Transverse colon (tissue), 4 donors: ENCODE data around the gene EHMT1. TPM values are rescaled to one million over a fixed set of nuclear protein-coding genes. Genes with fewer than 3 reads are reported as not detected.
A peak's percentile ranks its signal among the peaks of the same experiment; 100 is the strongest.
"Not testable (repeated sequence)": the region's sequence is repeated elsewhere in the genome, so short reads cannot be mapped to it uniquely, and the experiment has no call there.

Experiments used
- DNase-seq: peaks from one replicate; pipeline ENCODE4 v3.0.0-alpha.2; 2019
- H3K27ac ChIP-seq, 4 donors: fragments of 200-600 bp; sonication (generic); 2 replicates each; pipeline ENCODE4 v1.5.1; 2016 to 2018; ENCODE audit warnings: inconsistent platforms in 4 of 4
- H3K27me3 ChIP-seq: fragments of 200-600 bp; sonication (generic); 2 replicates; pipeline ENCODE4 v1.5.1; 2017; ENCODE audit warnings: inconsistent platforms
- H3K36me3 ChIP-seq, 4 donors: fragments of 200-600 bp; sonication (generic); 2 replicates each; pipeline ENCODE4 v1.5.1; 2017 to 2019; ENCODE audit warnings: inconsistent platforms in 4 of 4
- H3K4me1 ChIP-seq, 4 donors: fragments of 200-600 bp; sonication (generic); 2 replicates each; pipeline ENCODE4 v1.5.1; 2017 to 2020; ENCODE audit warnings: inconsistent platforms in 4 of 4
- H3K4me3 ChIP-seq, 4 donors: fragments of 200-600 bp; sonication (generic); 1 replicate in 1 of 4; 2 replicates in 3 of 4; pipeline versions ENCODE4 v1.5.1 to v1.6.1; 2017 to 2019; ENCODE audit warnings: inconsistent platforms in 4 of 4
- H3K9me3 ChIP-seq, 2 donors: fragments of 200-600 bp; sonication (generic); 2 replicates each; pipeline ENCODE4 v1.5.1; 2017 to 2019; ENCODE audit warnings: inconsistent platforms in 2 of 2
- EP300 ChIP-seq: sonication (generic); formaldehyde crosslinking; IDR thresholded peaks from one replicate; pipeline ENCODE4 v1.6.1; 2017; ENCODE audit warnings: antibody characterized with exemption, low read depth
- POLR2A ChIP-seq: fragments of 450-650 bp; IDR thresholded peaks from one replicate; pipeline ENCODE4 v1.6.1; 2016; ENCODE audit warnings: antibody characterized with exemption, mild to moderate bottlenecking, moderate library complexity
- POLR2AphosphoS5 ChIP-seq, 3 donors: sonication (generic); formaldehyde crosslinking; IDR thresholded peaks; one replicate each; pipeline ENCODE4 v1.6.1; 2016; ENCODE audit warnings: antibody characterized with exemption in 3 of 3
- WGBS, 2 donors: methylation state at CpG; one replicate each; pipeline ENCODE4 v1.1.5; 2018; ENCODE audit warnings: low coverage in 1 of 2; 5-methylcytosine and 5-hydroxymethylcytosine counted together
- in situ Hi-C, 4 donors: fragments of 200-750 bp; cut with MboI; loops; one replicate each; pipeline versions ENCODE4 v1.15.0 to v1.15.1; 2017; ENCODE audit warnings: low sequenced_read_pairs in 3 of 4, low pct_ligation_motif_present in 1 of 4, low pct_unique_long_range_greater_than_20kb in 1 of 4
- intact Hi-C: fragments of 100-400 bp; cut with DNase I; formaldehyde crosslinking; loops from one replicate; pipeline ENCODE4 v1.15.1; 2023; ENCODE audit warnings: low total_unique reads
- total RNA-seq, 4 donors: library from RNA; depleted of rRNA; stranded (reverse); fragments of >200 nt; gene quantifications; one replicate each; pipeline ENCODE4 v1.1.0, GENCODE V29; 2016
- TF ChIP-seq, protein P1 (sequence below), 5 experiments: fragments of 200-600 bp in 3 of 5; fragments of 450-650 bp in 2 of 5; sonication (generic) in 3 of 5; IDR thresholded peaks; 1 replicate in 2 of 5; 2 replicates in 3 of 5; pipeline ENCODE4 v1.5.1; 2016 to 2017; ENCODE audit warnings: antibody characterized with exemption in 5 of 5, inconsistent platforms in 3 of 5, mild to moderate bottlenecking in 2 of 5, moderate library complexity in 1 of 5

EHMT1 gene
- total RNA-seq, 4 donors from 2014 or later = 93.8 to 184 (median 139) TPM

- H3K4me3 ChIP-seq = no peak overlapping the region
- no peak for TF ChIP-seq POLR2AphosphoS5 (IDR thresholded peaks at IDR 0.05)
- TF ChIP-seq, protein P1, sequence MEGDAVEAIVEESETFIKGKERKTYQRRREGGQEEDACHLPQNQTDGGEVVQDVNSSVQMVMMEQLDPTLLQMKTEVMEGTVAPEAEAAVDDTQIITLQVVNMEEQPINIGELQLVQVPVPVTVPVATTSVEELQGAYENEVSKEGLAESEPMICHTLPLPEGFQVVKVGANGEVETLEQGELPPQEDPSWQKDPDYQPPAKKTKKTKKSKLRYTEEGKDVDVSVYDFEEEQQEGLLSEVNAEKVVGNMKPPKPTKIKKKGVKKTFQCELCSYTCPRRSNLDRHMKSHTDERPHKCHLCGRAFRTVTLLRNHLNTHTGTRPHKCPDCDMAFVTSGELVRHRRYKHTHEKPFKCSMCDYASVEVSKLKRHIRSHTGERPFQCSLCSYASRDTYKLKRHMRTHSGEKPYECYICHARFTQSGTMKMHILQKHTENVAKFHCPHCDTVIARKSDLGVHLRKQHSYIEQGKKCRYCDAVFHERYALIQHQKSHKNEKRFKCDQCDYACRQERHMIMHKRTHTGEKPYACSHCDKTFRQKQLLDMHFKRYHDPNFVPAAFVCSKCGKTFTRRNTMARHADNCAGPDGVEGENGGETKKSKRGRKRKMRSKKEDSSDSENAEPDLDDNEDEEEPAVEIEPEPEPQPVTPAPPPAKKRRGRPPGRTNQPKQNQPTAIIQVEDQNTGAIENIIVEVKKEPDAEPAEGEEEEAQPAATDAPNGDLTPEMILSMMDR (IDR thresholded peaks at IDR 0.05) = no peak
- H3K27me3 ChIP-seq = peaks cover 51% of the 10 kb centered on the region
- peaks cover 0 to 7% (median 3%) of the 10 kb centered on the region in 4 donors for H3K4me1 ChIP-seq
- no peaks in the 10 kb centered on the region for H3K36me3 ChIP-seq
- no peaks in the 10 kb centered on the region for H3K9me3 ChIP-seq
- H3K27ac ChIP-seq = no peak overlapping the region
- intact Hi-C loops (no loop called here), in situ Hi-C loops (no loop called here)
- 79 to 89% methylated on average over 3 to 10 of the region's 10 CpGs for WGBS, 2 donors
- DNase-seq = no peak
Observed at GRCh38 chr9:137875846-137876245, 257.0 kb downstream of the EHMT1 start.

- 57 to 87% methylated on average over 1 to 8 of the region's 8 CpGs for WGBS, 2 donors
- no peaks in the 10 kb centered on the region for H3K36me3 ChIP-seq
- TF ChIP-seq, protein P1 (IDR thresholded peaks at IDR 0.05) = no peak
- no peak for TF ChIP-seq EP300
- TF ChIP-seq POLR2AphosphoS5 (IDR thresholded peaks at IDR 0.05) = no peak
- no peak for TF ChIP-seq POLR2A
- H3K4me1 ChIP-seq = peaks cover 0 to 7% (median 3%) of the 10 kb centered on the region in 4 donors
- DNase-seq = no peak
- H3K27ac ChIP-seq = no peak overlapping the region
- peaks cover 52% of the 10 kb centered on the region for H3K27me3 ChIP-seq
- in situ Hi-C loops = no loop called here
- intact Hi-C loops = no loop called here
- no peak overlapping the region for H3K4me3 ChIP-seq
- H3K9me3 ChIP-seq = no peaks in the 10 kb centered on the region
Observed at GRCh38 chr9:137876269-137876668, 257.5 kb downstream of the EHMT1 start.

GRCh38 chr9:137876781-137877386, 258.1 kb downstream of the EHMT1 start:
- Histone ChIP-seq H3K9me3 (no peaks in the 10 kb centered on the region), H3K36me3 (no peaks in the 10 kb centered on the region), H3K4me3 (no peak overlapping the region), H3K27me3 (peaks cover 52% of the 10 kb centered on the region), H3K4me1 (peaks cover 0 to 7% (median 3%) of the 10 kb centered on the region in 4 donors), H3K27ac (no peak overlapping the region)
- in situ Hi-C loops (no loop called here), intact Hi-C loops (no loop called here)
- TF ChIP-seq, protein P1 (IDR thresholded peaks at IDR 0.05) = no peak
- TF ChIP-seq EP300 = no peak
- DNase-seq = no peak
- 87% methylated on average over 27 of the region's 47 CpGs; no CpG with 5 or more reads in 1 of the 2 donors for WGBS, 2 donors

GRCh38 chr9:137877506-137878122, 258.8 kb downstream of the EHMT1 start, which contains the start of gene CACNA1B:
CACNA1B (plus strand) TSS chr9:137877782; CDS start chr9:137877934, 152 bp downstream.
- H3K9me3 ChIP-seq, DNase-seq, in situ Hi-C loops, H3K36me3 ChIP-seq, H3K4me1 ChIP-seq, intact Hi-C loops, H3K27ac ChIP-seq: not testable (repeated sequence)
- H3K4me3 ChIP-seq = peak within 1 kb of the TSS in 2 of 4 donors; percentile 24 to 46
- H3K27me3 ChIP-seq = peaks cover 52% of the 10 kb centered on the region
- WGBS, 2 donors = 39% methylated on average over 26 of the region's 95 CpGs; no CpG with 5 or more reads in 1 of the 2 donors
